CD4-positive, alpha-beta T cell treated with Interleukin-17A for 1 hour (primary cell): ENCODE data around the gene KLRF2.

Experiments
- DNase-seq: peaks from one replicate; pipeline ENCODE4 v3.0.0-alpha.2; 2020

Gene KLRF2

GRCh38 chr12:9941838-9942237, 60.5 kb downstream of the KLRF2 start:
- DNase-seq: no peak

- DNase-seq: peak; percentile 9
Observed at GRCh38 chr12:9943240-9943639, 62.0 kb downstream of the KLRF2 start.

DNA sequence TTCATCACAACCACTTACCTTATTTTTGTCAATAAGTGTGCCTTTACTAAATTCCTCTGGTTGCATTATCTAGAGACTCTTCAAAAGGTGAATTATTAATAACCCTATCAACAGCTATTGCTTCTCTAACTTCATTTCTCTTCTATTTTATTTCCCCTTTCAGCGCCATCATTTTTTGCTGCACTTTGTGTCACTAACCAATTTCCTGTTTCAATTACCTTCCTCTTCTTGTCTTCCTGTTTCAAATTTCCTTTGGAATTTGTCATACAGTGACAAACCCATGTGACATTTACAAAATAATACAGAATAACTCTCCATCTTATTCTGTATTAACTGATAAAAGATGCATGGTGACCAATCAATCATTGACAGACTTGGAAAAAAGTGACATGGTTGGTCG, 63.1 kb downstream of the KLRF2 start:
- DNase-seq: no peak
